Measurements from ENCODE around the gene PPP1R13B.

DNA sequence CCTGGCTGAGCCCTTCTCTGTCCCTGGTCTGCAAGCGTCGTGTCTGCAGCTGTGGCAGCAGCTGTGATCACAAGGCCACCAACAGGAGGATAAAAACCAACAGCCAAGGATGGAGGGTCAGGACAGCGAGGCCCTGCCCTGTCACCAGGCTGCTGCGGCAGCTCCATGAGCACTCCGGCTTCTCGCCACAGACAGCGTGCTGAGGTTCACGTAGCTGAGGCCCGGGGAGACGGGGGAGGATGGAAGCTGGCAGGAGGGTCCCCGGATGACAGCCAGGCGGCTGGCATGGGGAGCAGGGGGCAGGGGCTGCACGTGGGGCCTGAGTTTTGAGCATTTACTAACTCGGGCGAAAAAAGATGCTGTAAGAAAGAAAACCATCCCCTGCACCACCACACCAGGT lies 137.6 kb downstream of the PPP1R13B start:
- TF ChIP-seq, protein P1, sequence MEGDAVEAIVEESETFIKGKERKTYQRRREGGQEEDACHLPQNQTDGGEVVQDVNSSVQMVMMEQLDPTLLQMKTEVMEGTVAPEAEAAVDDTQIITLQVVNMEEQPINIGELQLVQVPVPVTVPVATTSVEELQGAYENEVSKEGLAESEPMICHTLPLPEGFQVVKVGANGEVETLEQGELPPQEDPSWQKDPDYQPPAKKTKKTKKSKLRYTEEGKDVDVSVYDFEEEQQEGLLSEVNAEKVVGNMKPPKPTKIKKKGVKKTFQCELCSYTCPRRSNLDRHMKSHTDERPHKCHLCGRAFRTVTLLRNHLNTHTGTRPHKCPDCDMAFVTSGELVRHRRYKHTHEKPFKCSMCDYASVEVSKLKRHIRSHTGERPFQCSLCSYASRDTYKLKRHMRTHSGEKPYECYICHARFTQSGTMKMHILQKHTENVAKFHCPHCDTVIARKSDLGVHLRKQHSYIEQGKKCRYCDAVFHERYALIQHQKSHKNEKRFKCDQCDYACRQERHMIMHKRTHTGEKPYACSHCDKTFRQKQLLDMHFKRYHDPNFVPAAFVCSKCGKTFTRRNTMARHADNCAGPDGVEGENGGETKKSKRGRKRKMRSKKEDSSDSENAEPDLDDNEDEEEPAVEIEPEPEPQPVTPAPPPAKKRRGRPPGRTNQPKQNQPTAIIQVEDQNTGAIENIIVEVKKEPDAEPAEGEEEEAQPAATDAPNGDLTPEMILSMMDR (IDR thresholded peaks at IDR 0.05 in 4 of 5, conservative IDR thresholded peaks at IDR 0.05 in 1 of 5) = no peak
- TF ChIP-seq POLR2A (IDR thresholded peaks at IDR 0.05) = no peak
